Neural progenitor cell (in vitro differentiated cells): ENCODE results near the gene BARX1.
A peak's percentile ranks its signal among the peaks of the same experiment; 100 is the strongest.

Experiments
- EZH2 ChIP-seq: fragments of 200-600 bp; sonication (generic); IDR thresholded peaks from 2 replicates; pipeline ENCODE4 v1.6.1; 2017; ENCODE audit warnings: antibody characterized with exemption, mild to moderate bottlenecking, moderate library complexity
- EZH2phosphoT487 ChIP-seq: fragments of 200-600 bp; sonication (generic); IDR thresholded peaks from 2 replicates; pipeline ENCODE4 v1.6.1; 2017; ENCODE audit warnings: antibody characterized with exemption
- TF ChIP-seq, protein P1 (sequence below): fragments of 200-600 bp; sonication (generic); IDR thresholded peaks from 2 replicates; pipeline ENCODE4 v1.5.1; 2017; ENCODE audit warnings: antibody characterized with exemption, mild to moderate bottlenecking

- TF ChIP-seq, protein P1, sequence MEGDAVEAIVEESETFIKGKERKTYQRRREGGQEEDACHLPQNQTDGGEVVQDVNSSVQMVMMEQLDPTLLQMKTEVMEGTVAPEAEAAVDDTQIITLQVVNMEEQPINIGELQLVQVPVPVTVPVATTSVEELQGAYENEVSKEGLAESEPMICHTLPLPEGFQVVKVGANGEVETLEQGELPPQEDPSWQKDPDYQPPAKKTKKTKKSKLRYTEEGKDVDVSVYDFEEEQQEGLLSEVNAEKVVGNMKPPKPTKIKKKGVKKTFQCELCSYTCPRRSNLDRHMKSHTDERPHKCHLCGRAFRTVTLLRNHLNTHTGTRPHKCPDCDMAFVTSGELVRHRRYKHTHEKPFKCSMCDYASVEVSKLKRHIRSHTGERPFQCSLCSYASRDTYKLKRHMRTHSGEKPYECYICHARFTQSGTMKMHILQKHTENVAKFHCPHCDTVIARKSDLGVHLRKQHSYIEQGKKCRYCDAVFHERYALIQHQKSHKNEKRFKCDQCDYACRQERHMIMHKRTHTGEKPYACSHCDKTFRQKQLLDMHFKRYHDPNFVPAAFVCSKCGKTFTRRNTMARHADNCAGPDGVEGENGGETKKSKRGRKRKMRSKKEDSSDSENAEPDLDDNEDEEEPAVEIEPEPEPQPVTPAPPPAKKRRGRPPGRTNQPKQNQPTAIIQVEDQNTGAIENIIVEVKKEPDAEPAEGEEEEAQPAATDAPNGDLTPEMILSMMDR: no peak
- peak; percentile 79 for TF ChIP-seq EZH2
- TF ChIP-seq EZH2phosphoT487: peak; percentile 74
These were observed 2.9 kb downstream of the BARX1 start for GRCh38 chr9:93952119-93952783.
